ENCODE data around the gene OMP.

The OMP gene

DNA sequence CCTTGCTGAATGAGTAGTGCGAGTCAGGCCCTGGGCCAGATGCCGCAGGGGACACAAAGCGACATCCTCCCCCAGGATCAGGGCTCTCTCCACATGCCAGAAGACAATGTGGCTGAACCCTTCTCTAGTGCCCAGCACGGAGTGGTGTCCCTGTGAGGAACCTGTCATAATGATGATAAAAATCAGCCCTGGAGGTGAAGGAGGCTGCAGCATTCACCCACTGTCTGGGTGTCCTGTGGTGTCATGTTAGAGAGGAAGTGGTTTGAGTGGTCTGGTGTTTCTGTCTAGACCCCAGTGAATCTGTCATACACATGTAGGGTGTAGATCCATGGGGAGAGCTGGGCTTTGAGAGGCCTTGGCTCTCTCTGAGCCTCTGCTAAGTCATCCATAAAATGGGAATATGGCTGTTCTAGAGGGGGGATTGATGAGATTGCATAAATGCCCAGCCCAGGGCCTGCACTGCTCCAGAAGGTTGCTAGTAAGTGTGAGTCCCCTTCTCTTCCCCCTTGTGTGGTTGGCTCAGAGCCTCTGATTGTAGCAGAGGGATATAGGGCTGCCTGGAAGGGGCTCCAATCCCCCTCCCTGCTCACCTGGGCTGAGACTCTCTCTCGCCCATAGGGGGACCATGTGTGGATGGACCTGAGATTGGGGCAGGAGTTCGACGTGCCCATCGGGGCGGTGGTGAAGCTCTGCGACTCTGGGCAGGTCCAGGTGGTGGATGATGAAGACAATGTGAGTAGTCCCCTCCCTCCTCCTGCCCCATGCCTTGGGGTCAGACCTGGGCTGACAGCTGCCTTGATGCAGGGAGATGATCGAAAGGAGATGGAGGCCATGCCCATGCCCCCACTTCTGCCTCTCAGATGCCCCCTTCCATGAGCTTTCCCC, 39.7 kb downstream of the OMP start:
- Histone ChIP-seq H3K27ac (ENCODE audit: low read length) (no peak overlapping the region), H3K4me3 (ENCODE audit: low read length in 2 of 2) (no peak overlapping the region), H3K9ac (ENCODE audit: low read length in 2 of 2) (no peak overlapping the region), H3K4me1 (ENCODE audit: control insufficient read depth, insufficient read depth, low read length) (no peaks in the 10 kb centered on the region), H3K27me3 (ENCODE audit: control insufficient read depth in 1 of 2, insufficient read depth in 2 of 2, low read length in 2 of 2) (peaks cover 6 to 17% of the 10 kb centered on the region in 2 donors), H3K36me3 (ENCODE audit: control insufficient read depth in 2 of 2, insufficient read depth in 2 of 2, low read length in 2 of 2) (no peaks in the 10 kb centered on the region), H3K9me3 (ENCODE audit: control insufficient read depth in 2 of 2, low read length in 2 of 2) (no peaks in the 10 kb centered on the region)

DNA sequence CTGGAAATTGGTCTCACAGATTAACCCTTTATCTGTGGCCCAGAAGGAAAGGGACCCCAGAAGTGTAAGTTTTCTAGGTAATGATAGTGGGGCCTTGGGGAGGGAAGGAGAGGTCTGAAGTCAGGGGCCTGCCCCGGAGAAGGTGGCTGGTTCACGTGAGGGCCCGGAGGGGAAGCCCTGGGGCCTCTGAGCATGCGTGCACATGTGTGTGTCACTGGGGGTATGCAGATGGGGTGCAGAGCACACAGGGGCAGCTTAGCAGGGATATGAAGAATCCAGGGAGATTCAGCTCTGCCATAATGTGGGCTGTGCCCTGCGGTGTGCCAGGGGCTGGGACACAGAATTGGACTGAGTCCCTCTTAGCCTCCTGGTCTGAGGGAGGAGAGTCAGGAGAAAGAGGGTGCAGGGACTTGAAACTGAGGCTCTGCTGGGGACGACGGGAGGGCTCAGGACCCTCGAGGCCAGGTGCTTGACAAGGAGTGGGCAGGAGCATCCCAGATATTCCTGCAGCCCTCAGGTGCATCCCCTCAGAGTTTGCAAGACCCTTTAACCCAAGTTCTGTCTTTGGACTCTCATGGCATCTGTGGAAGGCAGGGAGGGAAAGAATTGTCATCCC, 40.9 kb downstream of the OMP start:
- Histone ChIP-seq H3K4me3 (ENCODE audit: low read length in 2 of 2) (no peak overlapping the region), H3K9me3 (ENCODE audit: control insufficient read depth in 2 of 2, low read length in 2 of 2) (no peaks in the 10 kb centered on the region), H3K27me3 (ENCODE audit: control insufficient read depth in 1 of 2, insufficient read depth in 2 of 2, low read length in 2 of 2) (peaks cover 4 to 12% of the 10 kb centered on the region in 2 donors), H3K36me3 (ENCODE audit: control insufficient read depth in 2 of 2, insufficient read depth in 2 of 2, low read length in 2 of 2) (no peaks in the 10 kb centered on the region), H3K4me1 (ENCODE audit: control insufficient read depth, insufficient read depth, low read length) (no peaks in the 10 kb centered on the region), H3K9ac (ENCODE audit: low read length in 2 of 2) (no peak overlapping the region), H3K27ac (ENCODE audit: low read length) (no peak overlapping the region)

- Histone ChIP-seq H3K9me3 (ENCODE audit: control insufficient read depth in 2 of 2, low read length in 2 of 2) (no peaks in the 10 kb centered on the region), H3K27me3 (ENCODE audit: control insufficient read depth in 1 of 2, insufficient read depth in 2 of 2, low read length in 2 of 2) (peaks cover 2 to 7% of the 10 kb centered on the region in 2 donors), H3K4me1 (ENCODE audit: control insufficient read depth, insufficient read depth, low read length) (no peaks in the 10 kb centered on the region), H3K4me3 (ENCODE audit: low read length in 2 of 2) (no peak overlapping the region), H3K9ac (ENCODE audit: low read length in 2 of 2) (no peak overlapping the region), H3K36me3 (ENCODE audit: control insufficient read depth in 2 of 2, insufficient read depth in 2 of 2, low read length in 2 of 2) (no peaks in the 10 kb centered on the region), H3K27ac (ENCODE audit: low read length) (no peak overlapping the region)
Observed at GRCh38 chr11:77144196-77144856, 41.7 kb downstream of the OMP start.

- Histone ChIP-seq H3K9me3 (ENCODE audit: control insufficient read depth in 2 of 2, low read length in 2 of 2) (no peaks in the 10 kb centered on the region), H3K4me3 (ENCODE audit: low read length in 2 of 2) (no peak overlapping the region), H3K27me3 (ENCODE audit: control insufficient read depth in 1 of 2, insufficient read depth in 2 of 2, low read length in 2 of 2) (peaks cover 2 to 7% of the 10 kb centered on the region in 2 donors), H3K4me1 (ENCODE audit: control insufficient read depth, insufficient read depth, low read length) (no peaks in the 10 kb centered on the region), H3K27ac (ENCODE audit: low read length) (no peak overlapping the region), H3K9ac (ENCODE audit: low read length in 2 of 2) (no peak overlapping the region), H3K36me3 (ENCODE audit: control insufficient read depth in 2 of 2, insufficient read depth in 2 of 2, low read length in 2 of 2) (no peaks in the 10 kb centered on the region)
Observed at GRCh38 chr11:77144857-77145428, 42.3 kb downstream of the OMP start.

GRCh38 chr11:77146261-77147035, 43.8 kb downstream of the OMP start:
- Histone ChIP-seq H3K4me3 (ENCODE audit: low read length in 2 of 2) (no peak overlapping the region), H3K36me3 (ENCODE audit: control insufficient read depth in 2 of 2, insufficient read depth in 2 of 2, low read length in 2 of 2) (no peaks in the 10 kb centered on the region), H3K27ac (ENCODE audit: low read length) (no peak overlapping the region), H3K9me3 (ENCODE audit: control insufficient read depth in 2 of 2, low read length in 2 of 2) (no peaks in the 10 kb centered on the region), H3K9ac (ENCODE audit: low read length in 2 of 2) (no peak overlapping the region), H3K4me1 (ENCODE audit: control insufficient read depth, insufficient read depth, low read length) (no peaks in the 10 kb centered on the region), H3K27me3 (ENCODE audit: control insufficient read depth in 1 of 2, insufficient read depth in 2 of 2, low read length in 2 of 2) (peaks cover 2 to 7% of the 10 kb centered on the region in 2 donors)

DNA sequence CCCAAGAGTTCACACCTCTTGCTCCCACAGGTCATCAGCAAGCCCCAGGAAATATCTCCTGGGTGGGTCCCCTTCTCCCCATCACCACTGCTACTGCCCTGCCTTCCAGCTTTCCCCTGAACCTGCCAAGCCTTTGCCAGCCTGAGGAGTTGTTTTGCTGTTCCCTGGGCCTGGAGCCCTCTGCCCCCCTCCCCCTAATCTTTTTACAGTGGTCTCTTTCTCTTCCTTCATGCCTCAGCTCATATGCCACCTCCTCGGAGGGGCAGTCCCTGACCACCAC, 44.3 kb downstream of the OMP start:
- no peaks in the 10 kb centered on the region for H3K9me3 ChIP-seq (ENCODE audit: control insufficient read depth in 2 of 2, low read length in 2 of 2)
- no peak overlapping the region for H3K27ac ChIP-seq (ENCODE audit: low read length)
- H3K9ac ChIP-seq (ENCODE audit: low read length in 2 of 2): no peak overlapping the region
- H3K36me3 ChIP-seq (ENCODE audit: control insufficient read depth in 2 of 2, insufficient read depth in 2 of 2, low read length in 2 of 2): no peaks in the 10 kb centered on the region
- peaks cover 2 to 7% of the 10 kb centered on the region in 2 donors for H3K27me3 ChIP-seq (ENCODE audit: control insufficient read depth in 1 of 2, insufficient read depth in 2 of 2, low read length in 2 of 2)
- H3K4me3 ChIP-seq (ENCODE audit: low read length in 2 of 2): no peak overlapping the region
- H3K4me1 ChIP-seq (ENCODE audit: control insufficient read depth, insufficient read depth, low read length): no peaks in the 10 kb centered on the region

- Histone ChIP-seq H3K4me1 (ENCODE audit: control insufficient read depth, insufficient read depth, low read length) (no peaks in the 10 kb centered on the region), H3K36me3 (ENCODE audit: control insufficient read depth in 2 of 2, insufficient read depth in 2 of 2, low read length in 2 of 2) (no peaks in the 10 kb centered on the region), H3K9ac (ENCODE audit: low read length in 2 of 2) (no peak overlapping the region), H3K27me3 (ENCODE audit: control insufficient read depth in 1 of 2, insufficient read depth in 2 of 2, low read length in 2 of 2) (peaks cover 2 to 7% of the 10 kb centered on the region in 2 donors), H3K9me3 (ENCODE audit: control insufficient read depth in 2 of 2, low read length in 2 of 2) (no peaks in the 10 kb centered on the region), H3K27ac (ENCODE audit: low read length) (no peak overlapping the region), H3K4me3 (ENCODE audit: low read length in 2 of 2) (no peak overlapping the region)
Observed at GRCh38 chr11:77147668-77148321, 45.2 kb downstream of the OMP start.

- H3K4me3 ChIP-seq (ENCODE audit: low read length in 2 of 2): no peak overlapping the region
Observed at GRCh38 chr11:77148963-77149715, 46.5 kb downstream of the OMP start.

GRCh38 chr11:77149716-77150392, 47.2 kb downstream of the OMP start:
- Histone ChIP-seq H3K4me1 (ENCODE audit: control insufficient read depth, insufficient read depth, low read length) (no peaks in the 10 kb centered on the region), H3K27ac (ENCODE audit: low read length) (no peak overlapping the region), H3K4me3 (ENCODE audit: low read length in 2 of 2) (no peak overlapping the region), H3K9me3 (ENCODE audit: control insufficient read depth in 2 of 2, low read length in 2 of 2) (no peaks in the 10 kb centered on the region), H3K9ac (ENCODE audit: low read length in 2 of 2) (no peak overlapping the region), H3K27me3 (ENCODE audit: control insufficient read depth in 1 of 2, insufficient read depth in 2 of 2, low read length in 2 of 2) (peaks cover 2 to 7% of the 10 kb centered on the region in 2 donors), H3K36me3 (ENCODE audit: control insufficient read depth in 2 of 2, insufficient read depth in 2 of 2, low read length in 2 of 2) (no peaks in the 10 kb centered on the region)

More at GRCh38 chr11:77148963-77149715, 46.5 kb downstream of the OMP start:
- H3K4me1 ChIP-seq (ENCODE audit: control insufficient read depth, insufficient read depth, low read length): no peaks in the 10 kb centered on the region
- no peaks in the 10 kb centered on the region for H3K9me3 ChIP-seq (ENCODE audit: control insufficient read depth in 2 of 2, low read length in 2 of 2)
- H3K36me3 ChIP-seq (ENCODE audit: control insufficient read depth in 2 of 2, insufficient read depth in 2 of 2, low read length in 2 of 2): no peaks in the 10 kb centered on the region
- no peak overlapping the region for H3K27ac ChIP-seq (ENCODE audit: low read length)
- H3K9ac ChIP-seq (ENCODE audit: low read length in 2 of 2): no peak overlapping the region
- peaks cover 2 to 7% of the 10 kb centered on the region in 2 donors for H3K27me3 ChIP-seq (ENCODE audit: control insufficient read depth in 1 of 2, insufficient read depth in 2 of 2, low read length in 2 of 2)

Measured in stomach smooth muscle (tissue), 2 donors.